ENCODE results near the gene DOCK2. TPM values are rescaled to one million over a fixed set of nuclear protein-coding genes. Genes with fewer than 3 reads are reported as not detected.

DOCK2 gene
- total RNA-seq, 4 donors from 2014 or later: 0.32 to 5.3 (median 2.7) TPM

- no peaks in the 10 kb centered on the region for H3K9me3 ChIP-seq
- no peak overlapping the region for H3K4me3 ChIP-seq
- TF ChIP-seq POLR2A (IDR thresholded peaks at IDR 0.05): no peak
- TF ChIP-seq CTCF (IDR thresholded peaks at IDR 0.05 in 4 of 5, conservative IDR thresholded peaks at IDR 0.05 in 1 of 5): no peak
- intact Hi-C loops (cut with DNase I; ENCODE audit: low total_unique reads): no loop called here
- H3K27ac ChIP-seq: no peak overlapping the region
- no peaks in the 10 kb centered on the region for H3K27me3 ChIP-seq
- in situ Hi-C loops (cut with MboI; ENCODE audit: low sequenced_read_pairs in 4 of 4): no loop called here
- no peaks in the 10 kb centered on the region for H3K36me3 ChIP-seq
- no peaks in the 10 kb centered on the region for H3K4me1 ChIP-seq
- DNase-seq (no peak), ATAC-seq (no peak)
Measured at GRCh38 chr5:169768416-169768815, 131.3 kb downstream of the DOCK2 start.

- Histone ChIP-seq H3K27me3 (no peaks in the 10 kb centered on the region), H3K4me1 (no peaks in the 10 kb centered on the region), H3K9me3 (no peaks in the 10 kb centered on the region), H3K27ac (no peak overlapping the region), H3K36me3 (no peaks in the 10 kb centered on the region), H3K4me3 (no peak overlapping the region)
- TF ChIP-seq POLR2A (IDR thresholded peaks at IDR 0.05): no peak
- TF ChIP-seq CTCF (IDR thresholded peaks at IDR 0.05 in 4 of 5, conservative IDR thresholded peaks at IDR 0.05 in 1 of 5): no peak
- in situ Hi-C loops (cut with MboI; ENCODE audit: low sequenced_read_pairs in 4 of 4) (no loop called here), intact Hi-C loops (cut with DNase I; ENCODE audit: low total_unique reads) (no loop called here)
- DNase-seq (no peak), ATAC-seq (no peak)
Measured at GRCh38 chr5:169770109-169770508, 133.0 kb downstream of the DOCK2 start.

GRCh38 chr5:169772256-169772655 is 135.2 kb downstream of the DOCK2 start:
- Histone ChIP-seq H3K36me3 (no peaks in the 10 kb centered on the region), H3K4me1 (no peaks in the 10 kb centered on the region), H3K4me3 (no peak overlapping the region), H3K9me3 (no peaks in the 10 kb centered on the region), H3K27me3 (no peaks in the 10 kb centered on the region), H3K27ac (no peak overlapping the region)
- intact Hi-C loops (cut with DNase I; ENCODE audit: low total_unique reads) (no loop called here), in situ Hi-C loops (cut with MboI; ENCODE audit: low sequenced_read_pairs in 4 of 4) (no loop called here)
- TF ChIP-seq CTCF (IDR thresholded peaks at IDR 0.05 in 4 of 5, conservative IDR thresholded peaks at IDR 0.05 in 1 of 5) (no peak), POLR2A (IDR thresholded peaks at IDR 0.05) (no peak)
- DNase-seq (no peak), ATAC-seq (no peak)

- in situ Hi-C loops (cut with MboI; ENCODE audit: low sequenced_read_pairs in 4 of 4) (no loop called here), intact Hi-C loops (cut with DNase I; ENCODE audit: low total_unique reads) (no loop called here)
- Histone ChIP-seq H3K27ac (no peak overlapping the region), H3K4me3 (no peak overlapping the region), H3K9me3 (no peaks in the 10 kb centered on the region), H3K27me3 (no peaks in the 10 kb centered on the region), H3K4me1 (no peaks in the 10 kb centered on the region), H3K36me3 (no peaks in the 10 kb centered on the region)
- DNase-seq (no peak), ATAC-seq (no peak)
- no peak for TF ChIP-seq CTCF (IDR thresholded peaks at IDR 0.05 in 4 of 5, conservative IDR thresholded peaks at IDR 0.05 in 1 of 5)
- no peak for TF ChIP-seq POLR2A (IDR thresholded peaks at IDR 0.05)
Measured at GRCh38 chr5:169772688-169773087, 135.6 kb downstream of the DOCK2 start.

GRCh38 chr5:169777159-169777558 is 140.1 kb downstream of the DOCK2 start:
- no peak for TF ChIP-seq POLR2A (IDR thresholded peaks at IDR 0.05)
- no peak for TF ChIP-seq CTCF (IDR thresholded peaks at IDR 0.05 in 4 of 5, conservative IDR thresholded peaks at IDR 0.05 in 1 of 5)
- no peak for DNase-seq
- no peak overlapping the region for H3K27ac ChIP-seq
- H3K27me3 ChIP-seq: no peaks in the 10 kb centered on the region
- H3K9me3 ChIP-seq: no peaks in the 10 kb centered on the region
- H3K4me1 ChIP-seq: no peaks in the 10 kb centered on the region
- in situ Hi-C loops (cut with MboI; ENCODE audit: low sequenced_read_pairs in 4 of 4) (no loop called here), intact Hi-C loops (cut with DNase I; ENCODE audit: low total_unique reads) (no loop called here)
- no peak for ATAC-seq
- no peak overlapping the region for H3K4me3 ChIP-seq
- H3K36me3 ChIP-seq: no peaks in the 10 kb centered on the region
